ENCODE data around the gene DHRS2. TPM values are rescaled to one million over a fixed set of nuclear protein-coding genes. Genes with fewer than 3 reads are reported as not detected.

DHRS2 gene
- total RNA-seq, 4 donors from 2014 or later: 0.21 to 2.6 (median 1.3) TPM

- Histone ChIP-seq H3K27ac (no peak overlapping the region), H3K4me1 (peaks cover 4% of the 10 kb centered on the region), H3K4me3 (no peak overlapping the region), H3K9me3 (no peaks in the 10 kb centered on the region), H3K27me3 (no peaks in the 10 kb centered on the region), H3K36me3 (no peaks in the 10 kb centered on the region)
- no peak for DNase-seq (ENCODE audit: low spot score in 2 of 2)
- TF ChIP-seq POLR2A (IDR thresholded peaks at IDR 0.05) (no peak), EP300 (IDR thresholded peaks at IDR 0.05) (no peak), CTCF (IDR thresholded peaks at IDR 0.05) (no peak), POLR2AphosphoS5 (IDR thresholded peaks at IDR 0.05) (no peak)
- WGBS: 85% methylated on average over 8 of the region's 8 CpGs
Measured at GRCh38 chr14:23639891-23640523, 3.8 kb downstream of the DHRS2 start.

GRCh38 chr14:23640524-23641141, 4.5 kb downstream of the DHRS2 start:
- H3K4me3 ChIP-seq: no peak overlapping the region
- 39% methylated on average over 5 of the region's 5 CpGs for WGBS
- H3K4me1 ChIP-seq: peaks cover 4% of the 10 kb centered on the region
- TF ChIP-seq POLR2A (IDR thresholded peaks at IDR 0.05) (no peak), POLR2AphosphoS5 (IDR thresholded peaks at IDR 0.05) (no peak)
- H3K27ac ChIP-seq: no peak overlapping the region
- no peaks in the 10 kb centered on the region for H3K9me3 ChIP-seq
- no peaks in the 10 kb centered on the region for H3K36me3 ChIP-seq
- no peaks in the 10 kb centered on the region for H3K27me3 ChIP-seq
- no peak for DNase-seq (ENCODE audit: low spot score in 2 of 2)

GRCh38 chr14:23641180-23641914, 5.2 kb downstream of the DHRS2 start:
- Histone ChIP-seq H3K9me3 (no peaks in the 10 kb centered on the region), H3K27ac (no peak overlapping the region), H3K36me3 (no peaks in the 10 kb centered on the region), H3K27me3 (no peaks in the 10 kb centered on the region), H3K4me1 (peaks cover 4% of the 10 kb centered on the region), H3K4me3 (no peak overlapping the region)
- 91% methylated on average over 4 of the region's 4 CpGs for WGBS
- no peak for DNase-seq (ENCODE audit: low spot score in 2 of 2)
- TF ChIP-seq CTCF (IDR thresholded peaks at IDR 0.05) (no peak), POLR2AphosphoS5 (IDR thresholded peaks at IDR 0.05) (no peak), POLR2A (IDR thresholded peaks at IDR 0.05) (no peak), EP300 (IDR thresholded peaks at IDR 0.05) (no peak)

GRCh38 chr14:23641915-23642588, 5.9 kb downstream of the DHRS2 start:
- Histone ChIP-seq H3K4me1 (peaks cover 4% of the 10 kb centered on the region), H3K4me3 (no peak overlapping the region), H3K36me3 (no peaks in the 10 kb centered on the region), H3K27ac (no peak overlapping the region), H3K27me3 (no peaks in the 10 kb centered on the region), H3K9me3 (no peaks in the 10 kb centered on the region)
- no peak for DNase-seq (ENCODE audit: low spot score in 2 of 2)
- no peak for TF ChIP-seq POLR2A (IDR thresholded peaks at IDR 0.05)
- TF ChIP-seq POLR2AphosphoS5 (IDR thresholded peaks at IDR 0.05): no peak
- TF ChIP-seq CTCF (IDR thresholded peaks at IDR 0.05): no peak
- no peak for TF ChIP-seq EP300 (IDR thresholded peaks at IDR 0.05)
- 73% methylated on average over 3 of the region's 3 CpGs for WGBS

- H3K4me1 ChIP-seq: peaks cover 4% of the 10 kb centered on the region
- no peaks in the 10 kb centered on the region for H3K36me3 ChIP-seq
- no peaks in the 10 kb centered on the region for H3K27me3 ChIP-seq
- DNase-seq (ENCODE audit: low spot score in 2 of 2): no peak
- TF ChIP-seq CTCF (IDR thresholded peaks at IDR 0.05) (no peak), POLR2AphosphoS5 (IDR thresholded peaks at IDR 0.05) (no peak), EP300 (IDR thresholded peaks at IDR 0.05) (no peak)
- WGBS: 77% methylated on average over 3 of the region's 3 CpGs
- no peaks in the 10 kb centered on the region for H3K9me3 ChIP-seq
- no peak overlapping the region for H3K27ac ChIP-seq
- H3K4me3 ChIP-seq: no peak overlapping the region
Measured at GRCh38 chr14:23643533-23644194, 7.5 kb downstream of the DHRS2 start.
